Dedifferentiated amniotic fluid mesenchymal stem cell (primary cell): ENCODE results near the gene SYNE2.

Experiments
- DNase-seq: peaks from one replicate; pipeline ENCODE4 v3.0.0-alpha.2; 2016; ENCODE audit errors: extremely low spot score

Gene SYNE2

GRCh38 chr14:64069634-64070359 is 217.0 kb downstream of the SYNE2 start:
- DNase-seq, result no peak

GRCh38 chr14:64074961-64075612 is 222.3 kb downstream of the SYNE2 start:
- DNase-seq, result no peak

GRCh38 chr14:64075613-64076005 is 222.8 kb downstream of the SYNE2 start:
- no peak for DNase-seq

- DNase-seq, result no peak
Measured at GRCh38 chr14:64080452-64080851, 227.6 kb downstream of the SYNE2 start.

- DNase-seq, result no peak
Measured at GRCh38 chr14:64081174-64081746, 228.5 kb downstream of the SYNE2 start.

GRCh38 chr14:64082837-64083236 is 230.0 kb downstream of the SYNE2 start:
- no peak for DNase-seq

- DNase-seq, result no peak
Measured at GRCh38 chr14:64088647-64088964, 235.8 kb downstream of the SYNE2 start.

GRCh38 chr14:64089920-64090319 is 237.1 kb downstream of the SYNE2 start:
- no peak for DNase-seq

GRCh38 chr14:64091217-64091616 is 238.4 kb downstream of the SYNE2 start:
- no peak for DNase-seq

GRCh38 chr14:64092338-64092737 is 239.5 kb downstream of the SYNE2 start:
- DNase-seq, result no peak

GRCh38 chr14:64092940-64093339 is 240.1 kb downstream of the SYNE2 start:
- no peak for DNase-seq

- DNase-seq, result peak; percentile 30
Measured at GRCh38 chr14:64095620-64096019, 242.8 kb downstream of the SYNE2 start.

- DNase-seq, result no peak
Measured at GRCh38 chr14:64098120-64098519, 245.3 kb downstream of the SYNE2 start.

- no peak for DNase-seq
Measured at GRCh38 chr14:64107438-64107837, 254.6 kb downstream of the SYNE2 start.

GRCh38 chr14:64109819-64110554 is 257.2 kb downstream of the SYNE2 start:
- DNase-seq, result no peak

- DNase-seq, result no peak
Measured at GRCh38 chr14:64110802-64111201, 258.0 kb downstream of the SYNE2 start.

GRCh38 chr14:64112867-64113678 is 260.3 kb downstream of the SYNE2 start:
- no peak for DNase-seq

GRCh38 chr14:64114166-64114565 is 261.4 kb downstream of the SYNE2 start:
- no peak for DNase-seq

GRCh38 chr14:64114796-64115195 is 262.0 kb downstream of the SYNE2 start:
- no peak for DNase-seq

GRCh38 chr14:64115401-64115800 is 262.6 kb downstream of the SYNE2 start:
- DNase-seq, result no peak

- no peak for DNase-seq
Measured at GRCh38 chr14:64117671-64118402, 265.0 kb downstream of the SYNE2 start.
